Endothelial cell of umbilical vein (primary cell): ENCODE measurements around the gene KIAA2012.

Source experiments
- EZH2 ChIP-seq: IDR thresholded peaks from 2 replicates; pipeline ENCODE4 v1.6.1; 2012; ENCODE audit warnings: borderline replicate concordance, low read depth, mild to moderate bottlenecking, moderate library complexity, low read length, inconsistent platforms; ENCODE audit not compliant: severe bottlenecking
- JUN ChIP-seq: IDR thresholded peaks from 2 replicates; pipeline ENCODE4 v1.6.1; 2011; ENCODE audit warnings: borderline replicate concordance, low read depth; ENCODE audit not compliant: insufficient read length, insufficient read depth
- MYC ChIP-seq: IDR thresholded peaks from one replicate; pipeline ENCODE4 v1.6.1; 2011; ENCODE audit warnings: mild to moderate bottlenecking, low read depth, low read length
- POLR2A ChIP-seq: IDR thresholded peaks from 2 replicates; pipeline ENCODE4 v1.6.1; 2012; ENCODE audit warnings: low read depth, mild to moderate bottlenecking, control low read depth, low read length
- POLR2AphosphoS5 ChIP-seq: IDR thresholded peaks from 2 replicates; pipeline ENCODE4 v1.6.1; 2012; ENCODE audit warnings: low read depth, mild to moderate bottlenecking, control low read depth, low read length, moderate library complexity; ENCODE audit not compliant: insufficient read depth
- TF ChIP-seq, protein P1 (sequence below), 2 donors: IDR thresholded peaks; 1 replicate in 1 of 2; 2 replicates in 1 of 2; pipeline ENCODE4 v1.5.1; 2011; ENCODE audit warnings: low read length in 2 of 2, mild to moderate bottlenecking in 2 of 2, moderate library complexity in 2 of 2, control low read depth in 1 of 2, inconsistent platforms in 1 of 2, low read depth in 1 of 2; ENCODE audit not compliant: insufficient read depth in 1 of 2; ENCODE audit errors: extremely low read depth in 1 of 2
- TF ChIP-seq, protein P2 (sequence below): IDR thresholded peaks from 2 replicates; pipeline ENCODE4 v1.6.1; 2011; ENCODE audit not compliant: insufficient read depth, insufficient read length

DNA sequence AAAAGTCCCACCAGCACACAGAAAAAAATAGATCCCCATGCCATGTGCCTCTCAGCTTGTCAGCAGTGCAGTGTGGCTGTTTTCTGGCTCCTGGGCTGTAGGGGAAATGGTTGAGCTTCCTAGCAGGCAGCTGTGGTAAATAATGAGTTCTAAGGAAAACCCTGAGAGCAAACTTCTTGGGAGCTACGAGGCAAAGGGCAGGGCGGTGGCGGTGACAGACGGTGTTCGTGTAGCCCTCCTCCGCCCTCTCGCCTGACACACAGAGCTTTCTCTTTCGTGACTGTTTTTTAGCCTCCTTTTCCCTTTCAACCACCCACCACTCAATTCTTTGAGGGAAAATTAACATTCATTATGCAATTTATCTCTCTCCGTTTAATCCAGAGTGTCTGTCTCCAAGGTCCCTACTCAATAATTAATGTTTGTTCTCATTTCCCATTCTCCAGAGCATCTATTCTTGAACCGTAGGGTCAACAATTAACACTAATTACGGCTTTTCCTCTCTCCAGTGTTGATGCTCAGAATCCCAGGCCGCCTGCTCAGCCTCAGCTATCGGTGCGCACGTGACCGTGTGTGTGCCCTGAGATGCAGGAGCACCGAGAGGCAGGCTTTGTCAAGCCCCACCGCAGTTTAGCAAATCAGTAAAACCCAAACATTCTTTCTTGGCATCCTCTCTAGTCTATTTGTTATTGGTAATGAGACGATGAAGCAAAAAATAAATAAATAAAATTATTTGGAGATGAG is 50.1 kb downstream of the KIAA2012 start:
- TF ChIP-seq POLR2AphosphoS5: no peak
- TF ChIP-seq, protein P1, sequence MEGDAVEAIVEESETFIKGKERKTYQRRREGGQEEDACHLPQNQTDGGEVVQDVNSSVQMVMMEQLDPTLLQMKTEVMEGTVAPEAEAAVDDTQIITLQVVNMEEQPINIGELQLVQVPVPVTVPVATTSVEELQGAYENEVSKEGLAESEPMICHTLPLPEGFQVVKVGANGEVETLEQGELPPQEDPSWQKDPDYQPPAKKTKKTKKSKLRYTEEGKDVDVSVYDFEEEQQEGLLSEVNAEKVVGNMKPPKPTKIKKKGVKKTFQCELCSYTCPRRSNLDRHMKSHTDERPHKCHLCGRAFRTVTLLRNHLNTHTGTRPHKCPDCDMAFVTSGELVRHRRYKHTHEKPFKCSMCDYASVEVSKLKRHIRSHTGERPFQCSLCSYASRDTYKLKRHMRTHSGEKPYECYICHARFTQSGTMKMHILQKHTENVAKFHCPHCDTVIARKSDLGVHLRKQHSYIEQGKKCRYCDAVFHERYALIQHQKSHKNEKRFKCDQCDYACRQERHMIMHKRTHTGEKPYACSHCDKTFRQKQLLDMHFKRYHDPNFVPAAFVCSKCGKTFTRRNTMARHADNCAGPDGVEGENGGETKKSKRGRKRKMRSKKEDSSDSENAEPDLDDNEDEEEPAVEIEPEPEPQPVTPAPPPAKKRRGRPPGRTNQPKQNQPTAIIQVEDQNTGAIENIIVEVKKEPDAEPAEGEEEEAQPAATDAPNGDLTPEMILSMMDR (IDR thresholded peaks at IDR 0.05; ENCODE audit: extremely low read depth in 1 of 2, insufficient read depth in 1 of 2, low read depth in 1 of 2, low read length in 2 of 2): no peak
- TF ChIP-seq, protein P2, sequence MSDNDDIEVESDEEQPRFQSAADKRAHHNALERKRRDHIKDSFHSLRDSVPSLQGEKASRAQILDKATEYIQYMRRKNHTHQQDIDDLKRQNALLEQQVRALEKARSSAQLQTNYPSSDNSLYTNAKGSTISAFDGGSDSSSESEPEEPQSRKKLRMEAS: no peak
- no peak for TF ChIP-seq EZH2
- TF ChIP-seq POLR2A: no peak
- no peak for TF ChIP-seq JUN
- no peak for TF ChIP-seq MYC
